ENCODE measurements around the gene UGCG. TPM values are rescaled to one million over a fixed set of nuclear protein-coding genes. Genes with fewer than 3 reads are reported as not detected.
A peak's percentile ranks its signal among the peaks of the same experiment; 100 is the strongest.

Gene UGCG
- total and polyA plus RNA-seq, 2 of the 4 experiments (the other 2 are of a cell fraction): 84.2 to 104 TPM

GRCh38 chr9:111974092-111974681 lies 77.6 kb downstream of the UGCG start:
- Histone ChIP-seq H4K20me1 (ENCODE audit: insufficient read depth, low read length) (no peaks in the 10 kb centered on the region), H2BK20ac (ENCODE audit: low read depth, low read length) (no peak overlapping the region), H3K27ac (ENCODE audit: insufficient read depth, low read length) (no peak overlapping the region), H3K36me3 (ENCODE audit: control insufficient read depth, insufficient read depth, low read length) (no peaks in the 10 kb centered on the region), H3K4me3 (ENCODE audit: insufficient read depth, low read depth, low read length) (no peak overlapping the region), H3K4me2 (ENCODE audit: low read depth, low read length) (no peak overlapping the region), H2BK5ac (ENCODE audit: low read depth, low read length, poor library complexity, severe bottlenecking) (no peak overlapping the region), H3K14ac (replicated peaks; ENCODE audit: low read depth, low read length) (no peak overlapping the region; the same call in 1 of the 2 replicates), H2BK120ac (ENCODE audit: low read depth, low read length) (no peak overlapping the region), H3K18ac (ENCODE audit: low read depth, low read length) (no peak overlapping the region), H3K4ac (ENCODE audit: low read depth, low read length) (no peak overlapping the region), H3K4me1 (ENCODE audit: control insufficient read depth, insufficient read depth, low read length) (peaks cover 3% of the 10 kb centered on the region), H3K9ac (ENCODE audit: low read depth, low read length) (no peak overlapping the region), H2AK5ac (ENCODE audit: low read depth, low read length) (no peak overlapping the region), H2AFZ (replicated peaks; ENCODE audit: low read length, poor library complexity) (no peak overlapping the region), H4K91ac (ENCODE audit: insufficient read depth, low read depth, low read length) (no peak overlapping the region), H4K8ac (ENCODE audit: low read depth in 2 of 2, low read length in 2 of 2) (0 out of 4 replicates have a peak overlapping the region, but pooled peaks of 1 of the 2 experiments have one; percentile 14), H2BK15ac (ENCODE audit: low read depth, low read length) (peak overlapping the region; percentile 10; the same call in 1 of the 3 replicates), H3K9me1 (ENCODE audit: insufficient read depth, low read length) (peaks cover 4% of the 10 kb centered on the region; the same call in 1 of the 2 replicates), H3K56ac (ENCODE audit: extremely low read depth, insufficient read depth, low read length) (no peak overlapping the region), H3K79me1 (ENCODE audit: low read depth in 1 of 2, low read length in 2 of 2) (no peaks in the 10 kb centered on the region), H2AK9ac (replicated peaks; ENCODE audit: low read depth, low read length, poor library complexity) (no peak overlapping the region), H3K9me3 (ENCODE audit: control insufficient read depth, insufficient read depth, low read length) (no peaks in the 10 kb centered on the region), H4K5ac (ENCODE audit: low read depth, low read length) (no peak overlapping the region), H3K23ac (ENCODE audit: low read depth, low read length) (no peak overlapping the region), H3K27me3 (ENCODE audit: control insufficient read depth, insufficient read depth, low read length) (no peaks in the 10 kb centered on the region)
- in situ Hi-C loops (cut with MboI; ENCODE audit: low sequenced_read_pairs): no loop called here
- ChIA-PET POLR2A (ENCODE audit: unreplicated experiment) (no interaction called here), CTCF (no interaction called here)
- ATAC-seq (ENCODE audit: low read depth) (peak; percentile 42), DNase-seq (peak; percentile 66)
- BruUV-seq (replicated peaks): no TSS peak
- 87% methylated on average over 6 of the region's 12 CpGs; no CpG with 5 or more reads in 1 of the 2 experiments for WGBS, 2 experiments (ENCODE audit: extremely low coverage in 2 of 2, insufficient read length in 1 of 2)
- dilution Hi-C loops (cut with HindIII; ENCODE audit: low sequenced_read_pairs, unreplicated experiment): no loop called here
- TF ChIP-seq CHD1 (IDR thresholded peaks at IDR 0.05; ENCODE audit: low read depth, low read length): no peak
- peak; percentile 31; the same call in 1 of the 2 replicates for TF ChIP-seq MAFK (IDR thresholded peaks at IDR 0.05; ENCODE audit: low read depth, low read length)
- intact Hi-C loops (cut with micrococcal nuclease): no loop called here
